Measurements from ENCODE around the gene PARD6B. TPM values are rescaled to one million over a fixed set of nuclear protein-coding genes. Genes with fewer than 3 reads are reported as not detected.
A peak's percentile ranks its signal among the peaks of the same experiment; 100 is the strongest.
"Not testable (repeated sequence)": the region's sequence is repeated elsewhere in the genome, so short reads cannot be mapped to it uniquely, and the experiment has no call there.

Gene PARD6B
- total RNA-seq, 1 donor from 2014 or later = 57.4 TPM

GRCh38 chr20:50774515-50774914, 43.1 kb downstream of the PARD6B start:
- DNase-seq (ENCODE audit: low read depth) = no peak

- no peak for DNase-seq (ENCODE audit: low read depth)
Measured at GRCh38 chr20:50776122-50776817, 44.9 kb downstream of the PARD6B start.

GRCh38 chr20:50777373-50777772, 46.0 kb downstream of the PARD6B start:
- DNase-seq (ENCODE audit: low read depth) = no peak

- DNase-seq (ENCODE audit: low read depth) = not testable (repeated sequence)
Measured at GRCh38 chr20:50778994-50779393, 47.6 kb downstream of the PARD6B start.

GRCh38 chr20:50783390-50783789, 52.0 kb downstream of the PARD6B start:
- no peak for DNase-seq (ENCODE audit: low read depth)

GRCh38 chr20:50783903-50784302, 52.5 kb downstream of the PARD6B start:
- DNase-seq (ENCODE audit: low read depth) = no peak

GRCh38 chr20:50784464-50784863, 53.1 kb downstream of the PARD6B start:
- DNase-seq (ENCODE audit: low read depth) = no peak

GRCh38 chr20:50786703-50787102, 55.3 kb downstream of the PARD6B start:
- DNase-seq (ENCODE audit: low read depth) = no peak

- DNase-seq (ENCODE audit: low read depth) = no peak
Measured at GRCh38 chr20:50787181-50787580, 55.8 kb downstream of the PARD6B start.

GRCh38 chr20:50788045-50788991, 56.9 kb downstream of the PARD6B start:
- peak; percentile 74 for DNase-seq (ENCODE audit: low read depth)

- no peak for DNase-seq (ENCODE audit: low read depth)
Measured at GRCh38 chr20:50789968-50790650, 58.7 kb downstream of the PARD6B start.

GRCh38 chr20:50790651-50791277, 59.4 kb downstream of the PARD6B start:
- peak; percentile 70 for DNase-seq (ENCODE audit: low read depth)

GRCh38 chr20:50792708-50793574, 61.6 kb downstream of the PARD6B start:
- DNase-seq (ENCODE audit: low read depth) = no peak

- DNase-seq (ENCODE audit: low read depth) = not testable (repeated sequence)
Measured at GRCh38 chr20:50793575-50794016, 62.2 kb downstream of the PARD6B start.

- no peak for DNase-seq (ENCODE audit: low read depth)
Measured at GRCh38 chr20:50794181-50794845, 62.9 kb downstream of the PARD6B start.

GRCh38 chr20:50794846-50795634, 63.7 kb downstream of the PARD6B start, which contains the start of gene BCAS4:
BCAS4 (plus strand) TSS chr20:50795061; CDS start chr20:50795084, 23 bp downstream.
- DNase-seq (ENCODE audit: low read depth) = peak; percentile 56

- no peak for DNase-seq (ENCODE audit: low read depth)
Measured at GRCh38 chr20:50797142-50797541, 65.8 kb downstream of the PARD6B start.

GRCh38 chr20:50798650-50799049, 67.3 kb downstream of the PARD6B start:
- DNase-seq (ENCODE audit: low read depth) = no peak

Measured in renal cortical epithelial cell (primary cell).